Measurements from ENCODE around the gene SLC9A9.

GRCh38 chr3:143252931-143253330 lies 595.3 kb downstream of the SLC9A9 start:
- no peak for TF ChIP-seq CTCF (conservative IDR thresholded peaks at IDR 0.05; ENCODE audit: low read depth, low read length)
- no peak for TF ChIP-seq EZH2 (IDR thresholded peaks at IDR 0.05; ENCODE audit: borderline replicate concordance, low read depth, low read length, poor library complexity, severe bottlenecking)
